DND-41 (cell line): ENCODE data around the gene EHMT1.

ENCODE experiments used
- EZH2 ChIP-seq: IDR thresholded peaks from 3 replicates; pipeline ENCODE4 v1.6.1; 2012; ENCODE audit warnings: borderline replicate concordance, low read depth, mild to moderate bottlenecking, moderate library complexity, low read length, inconsistent platforms; ENCODE audit not compliant: severe bottlenecking
- TF ChIP-seq, protein P1 (sequence below): IDR thresholded peaks from 2 replicates; pipeline ENCODE4 v1.5.1; 2012; ENCODE audit warnings: borderline replicate concordance, low read length, moderate library complexity, mild to moderate bottlenecking; ENCODE audit not compliant: poor library complexity, severe bottlenecking; ENCODE audit errors: extremely low read depth

DNA sequence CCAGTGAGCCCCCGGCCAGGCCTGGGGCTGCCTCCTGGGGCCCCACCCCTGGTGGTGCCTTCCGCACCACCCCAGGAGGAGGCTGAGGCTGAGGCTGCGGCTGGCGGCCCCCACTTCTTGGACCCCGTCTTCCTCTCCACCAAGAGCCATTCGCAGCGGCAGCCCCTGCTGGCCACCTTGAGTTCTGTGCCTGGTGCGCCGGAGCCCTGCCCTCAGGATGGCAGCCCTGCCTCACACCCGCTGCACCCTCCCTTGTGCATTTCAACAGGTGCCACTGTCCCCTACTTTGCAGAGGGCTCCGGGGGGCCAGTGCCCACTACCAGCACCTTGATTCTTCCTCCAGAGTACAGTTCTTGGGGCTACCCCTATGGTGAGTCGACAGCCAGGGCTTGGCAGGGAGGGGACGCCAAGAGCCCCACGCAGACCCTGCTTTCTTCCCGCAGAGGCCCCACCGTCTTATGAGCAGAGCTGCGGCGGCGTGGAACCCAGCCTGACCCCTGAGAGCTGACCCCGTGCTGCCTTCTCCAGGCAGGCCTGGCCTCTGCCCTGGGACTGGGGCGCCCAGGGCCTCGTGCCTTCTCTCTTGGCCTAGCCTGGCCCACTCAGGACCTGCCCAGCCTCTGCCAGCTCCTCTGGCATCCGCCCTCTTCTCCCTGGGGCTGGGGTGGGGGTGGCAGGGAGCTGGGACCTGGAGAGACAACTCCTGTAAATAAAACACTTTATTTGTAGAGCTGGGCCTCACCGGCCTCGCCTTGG is 4.0 kb upstream of the EHMT1 start:
- TF ChIP-seq, protein P1, sequence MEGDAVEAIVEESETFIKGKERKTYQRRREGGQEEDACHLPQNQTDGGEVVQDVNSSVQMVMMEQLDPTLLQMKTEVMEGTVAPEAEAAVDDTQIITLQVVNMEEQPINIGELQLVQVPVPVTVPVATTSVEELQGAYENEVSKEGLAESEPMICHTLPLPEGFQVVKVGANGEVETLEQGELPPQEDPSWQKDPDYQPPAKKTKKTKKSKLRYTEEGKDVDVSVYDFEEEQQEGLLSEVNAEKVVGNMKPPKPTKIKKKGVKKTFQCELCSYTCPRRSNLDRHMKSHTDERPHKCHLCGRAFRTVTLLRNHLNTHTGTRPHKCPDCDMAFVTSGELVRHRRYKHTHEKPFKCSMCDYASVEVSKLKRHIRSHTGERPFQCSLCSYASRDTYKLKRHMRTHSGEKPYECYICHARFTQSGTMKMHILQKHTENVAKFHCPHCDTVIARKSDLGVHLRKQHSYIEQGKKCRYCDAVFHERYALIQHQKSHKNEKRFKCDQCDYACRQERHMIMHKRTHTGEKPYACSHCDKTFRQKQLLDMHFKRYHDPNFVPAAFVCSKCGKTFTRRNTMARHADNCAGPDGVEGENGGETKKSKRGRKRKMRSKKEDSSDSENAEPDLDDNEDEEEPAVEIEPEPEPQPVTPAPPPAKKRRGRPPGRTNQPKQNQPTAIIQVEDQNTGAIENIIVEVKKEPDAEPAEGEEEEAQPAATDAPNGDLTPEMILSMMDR: peak; percentile 15
- no peak for TF ChIP-seq EZH2
